KMS-11 (cell line): ENCODE measurements around the gene ERFE.

ENCODE experiments used
- H2AFZ ChIP-seq: fragments of 200-600 bp; sonication (generic); 2 replicates; pipeline ENCODE4 v1.6.1; 2016; ENCODE audit warnings: antibody characterized with exemption, mixed run types, low read depth
- H3K27ac ChIP-seq: fragments of 200-600 bp; sonication (generic); 2 replicates; pipeline ENCODE4 v1.6.1; 2016; ENCODE audit warnings: mild to moderate bottlenecking, mixed run types
- H3K27me3 ChIP-seq: fragments of 200-600 bp; sonication (generic); 2 replicates; pipeline ENCODE4 v1.6.1; 2017; ENCODE audit warnings: mild to moderate bottlenecking, low read depth, mixed run types, moderate library complexity; ENCODE audit not compliant: insufficient read depth
- H3K36me3 ChIP-seq: fragments of 200-600 bp; sonication (generic); 2 replicates; pipeline ENCODE4 v1.6.1; 2017; ENCODE audit warnings: mild to moderate bottlenecking, mixed run types; ENCODE audit not compliant: insufficient read depth
- H3K4me1 ChIP-seq: fragments of 200-600 bp; sonication (generic); 2 replicates; pipeline ENCODE4 v1.6.1; 2016; ENCODE audit warnings: mild to moderate bottlenecking, low read depth, mixed run types; ENCODE audit not compliant: poor library complexity, severe bottlenecking
- H3K4me2 ChIP-seq: fragments of 200-600 bp; sonication (generic); 2 replicates; pipeline ENCODE4 v1.7.0; 2016; ENCODE audit warnings: mild to moderate bottlenecking, mixed run types
- H3K4me3 ChIP-seq: fragments of 200-600 bp; sonication (generic); IDR thresholded peaks from 2 replicates; pipeline ENCODE4 v1.6.1; 2017; ENCODE audit warnings: low read depth, low read length, mixed read lengths; ENCODE audit not compliant: insufficient read depth
- H3K79me2 ChIP-seq: fragments of 200-600 bp; sonication (generic); 2 replicates; pipeline ENCODE4 v1.6.1; 2016; ENCODE audit warnings: low read depth, mixed run types; ENCODE audit not compliant: insufficient read depth
- H3K9ac ChIP-seq: fragments of 200-600 bp; sonication (generic); 2 replicates; pipeline ENCODE4 v1.6.1; 2016; ENCODE audit warnings: mild to moderate bottlenecking, mixed run types
- H4K20me1 ChIP-seq: fragments of 200-600 bp; sonication (generic); 2 replicates; pipeline ENCODE4 v1.6.1; 2016; ENCODE audit warnings: mild to moderate bottlenecking, mixed run types; ENCODE audit not compliant: insufficient read depth
- CTCF ChIP-seq: fragments of 200-600 bp; sonication (generic); conservative IDR thresholded peaks from 2 replicates; pipeline ENCODE4 v1.6.1; 2017; ENCODE audit warnings: low read depth, mild to moderate bottlenecking, antibody characterized with exemption, low read length, moderate library complexity, mixed read lengths

ERFE gene

DNA sequence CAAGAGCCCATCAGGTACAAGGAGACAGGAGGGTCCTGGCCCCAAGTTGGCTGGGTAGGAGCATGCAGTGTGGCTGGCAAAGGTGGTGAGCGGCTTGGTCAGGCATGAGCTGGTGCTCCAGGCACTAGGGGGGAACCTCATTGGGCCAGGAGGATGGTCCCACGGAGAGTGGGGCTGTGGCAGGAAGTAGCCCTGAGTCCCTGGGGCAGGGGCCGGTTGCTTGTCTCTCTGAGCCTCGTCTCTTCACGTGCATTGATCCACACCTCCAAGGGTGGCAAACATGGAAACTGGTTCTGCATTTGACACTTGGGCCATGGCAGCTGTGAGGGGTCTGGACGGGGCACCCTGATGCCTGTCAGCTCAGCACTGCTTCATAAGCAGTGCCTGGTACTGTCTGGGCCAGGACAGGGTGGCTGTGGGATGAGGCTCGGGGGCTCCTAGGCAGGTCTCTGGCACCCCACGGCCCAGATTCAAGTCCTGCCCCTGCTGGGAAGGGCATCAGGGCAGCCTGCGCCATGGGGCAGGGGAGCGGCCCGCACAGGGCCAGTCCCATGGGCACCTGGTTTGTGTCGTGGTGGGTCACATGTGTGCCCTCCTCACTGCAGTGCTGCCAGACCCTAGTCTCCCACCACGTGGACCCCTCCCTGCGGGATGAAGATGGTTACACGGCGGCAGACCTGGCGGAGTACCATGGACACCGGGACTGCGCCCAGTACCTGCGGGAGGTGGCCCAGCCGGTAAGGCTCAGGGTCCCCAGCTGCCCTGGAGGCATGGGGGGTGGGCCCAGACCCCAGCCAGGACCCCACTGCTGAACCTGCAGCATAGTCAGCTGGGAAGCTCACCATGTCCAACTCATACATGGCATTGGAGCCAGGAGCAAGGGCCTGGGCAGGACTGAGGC lies 42.2 kb upstream of the ERFE start:
- H3K4me1 ChIP-seq, result peaks cover 9% of the 10 kb centered on the region
- no peaks in the 10 kb centered on the region for H4K20me1 ChIP-seq
- no peak overlapping the region for H3K27ac ChIP-seq
- no peak overlapping the region for H2AFZ ChIP-seq
- H3K4me2 ChIP-seq, result no peak overlapping the region
- H3K9ac ChIP-seq, result no peak overlapping the region
- TF ChIP-seq CTCF, result no peak
- H3K27me3 ChIP-seq, result no peaks in the 10 kb centered on the region; the same call in 1 of the 2 replicates
- no peaks in the 10 kb centered on the region for H3K36me3 ChIP-seq
- no peaks in the 10 kb centered on the region for H3K79me2 ChIP-seq
- no peak overlapping the region for H3K4me3 ChIP-seq

- Histone ChIP-seq H3K79me2 (no peaks in the 10 kb centered on the region), H3K27ac (no peak overlapping the region)
These were observed 41.3 kb upstream of the ERFE start for GRCh38 chr2:238117199-238118154.

GRCh38 chr2:238119756-238120462 lies 38.9 kb upstream of the ERFE start:
- H3K27me3 ChIP-seq, result no peaks in the 10 kb centered on the region; the same call in 1 of the 2 replicates
- H3K4me2 ChIP-seq, result peak overlapping the region; percentile 40
- H3K79me2 ChIP-seq, result no peaks in the 10 kb centered on the region
- no peak overlapping the region for H3K4me3 ChIP-seq
- H4K20me1 ChIP-seq, result no peaks in the 10 kb centered on the region
- no peak for TF ChIP-seq CTCF
- H2AFZ ChIP-seq, result peak overlapping the region; percentile 38; the same call in 1 of the 2 replicates
- H3K36me3 ChIP-seq, result no peaks in the 10 kb centered on the region
- no peak overlapping the region; the same call in 1 of the 2 replicates for H3K27ac ChIP-seq
- H3K4me1 ChIP-seq, result peaks cover 9% of the 10 kb centered on the region
- no peak overlapping the region; the same call in 1 of the 2 replicates for H3K9ac ChIP-seq

More at GRCh38 chr2:238117199-238118154, 41.3 kb upstream of the ERFE start:
- H3K4me3 ChIP-seq, result no peak overlapping the region
- no peak for TF ChIP-seq CTCF
- no peak overlapping the region for H2AFZ ChIP-seq
- no peaks in the 10 kb centered on the region for H3K36me3 ChIP-seq
- peaks cover 9% of the 10 kb centered on the region for H3K4me1 ChIP-seq
- H3K9ac ChIP-seq, result no peak overlapping the region
- no peak overlapping the region for H3K4me2 ChIP-seq
- H4K20me1 ChIP-seq, result no peaks in the 10 kb centered on the region
- no peaks in the 10 kb centered on the region; the same call in 1 of the 2 replicates for H3K27me3 ChIP-seq
